HG03060 (cell line): ENCODE data around the gene COX19.
"Not testable (repeated sequence)": the region's sequence is repeated elsewhere in the genome, so short reads cannot be mapped to it uniquely, and the experiment has no call there.

Experiments
- ATAC-seq: cut with Tn5 transposase; IDR thresholded peaks from one replicate; pipeline ENCODE4 v1.9.1; 2021; ENCODE audit warnings: low read depth, moderate number of reproducible peaks; ENCODE audit not compliant: unreplicated experiment

The COX19 gene

DNA sequence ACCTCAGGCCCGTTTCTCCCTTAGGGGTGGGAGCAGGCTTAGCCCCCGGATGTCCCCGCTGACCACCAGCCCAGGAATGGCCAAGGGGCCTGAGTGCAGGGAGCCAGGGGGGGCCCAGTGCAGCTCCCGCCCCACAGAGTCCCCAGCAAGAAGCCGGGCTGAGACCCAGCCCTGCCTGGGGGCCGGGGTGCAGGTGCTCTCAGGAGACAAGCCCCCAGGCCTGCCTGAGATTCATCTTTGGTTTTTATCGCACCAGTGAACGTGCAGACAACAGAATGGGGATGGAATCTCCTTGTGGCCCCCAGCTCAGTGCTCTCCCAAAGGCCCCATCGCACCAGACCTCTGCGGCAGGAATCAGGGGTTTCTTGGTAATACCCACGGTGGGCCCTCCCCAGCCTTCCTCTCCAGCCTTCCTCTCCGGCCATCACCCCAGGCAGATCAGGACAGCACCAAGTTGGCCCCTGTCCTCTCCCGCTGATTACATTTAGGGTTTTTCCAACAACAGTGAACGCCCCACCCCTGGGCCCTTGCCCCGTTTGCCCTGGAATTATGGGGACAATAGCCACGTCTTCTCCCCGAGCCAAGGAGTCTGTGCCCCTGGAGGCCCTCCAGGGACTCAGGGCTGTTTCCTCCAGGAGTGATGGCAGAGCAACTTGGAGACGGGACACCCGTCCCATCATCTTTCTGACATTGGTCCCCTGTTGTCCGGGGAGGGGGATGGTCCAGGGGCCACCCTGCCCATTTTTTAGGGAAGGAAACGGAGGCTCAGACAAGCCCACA lies 43.3 kb downstream of the COX19 start:
- no peak for ATAC-seq

- no peak for ATAC-seq
Observed at GRCh38 chr7:930975-931758, 44.2 kb downstream of the COX19 start.

GRCh38 chr7:929311-929711 lies 46.0 kb downstream of the COX19 start:
- ATAC-seq = no peak

DNA sequence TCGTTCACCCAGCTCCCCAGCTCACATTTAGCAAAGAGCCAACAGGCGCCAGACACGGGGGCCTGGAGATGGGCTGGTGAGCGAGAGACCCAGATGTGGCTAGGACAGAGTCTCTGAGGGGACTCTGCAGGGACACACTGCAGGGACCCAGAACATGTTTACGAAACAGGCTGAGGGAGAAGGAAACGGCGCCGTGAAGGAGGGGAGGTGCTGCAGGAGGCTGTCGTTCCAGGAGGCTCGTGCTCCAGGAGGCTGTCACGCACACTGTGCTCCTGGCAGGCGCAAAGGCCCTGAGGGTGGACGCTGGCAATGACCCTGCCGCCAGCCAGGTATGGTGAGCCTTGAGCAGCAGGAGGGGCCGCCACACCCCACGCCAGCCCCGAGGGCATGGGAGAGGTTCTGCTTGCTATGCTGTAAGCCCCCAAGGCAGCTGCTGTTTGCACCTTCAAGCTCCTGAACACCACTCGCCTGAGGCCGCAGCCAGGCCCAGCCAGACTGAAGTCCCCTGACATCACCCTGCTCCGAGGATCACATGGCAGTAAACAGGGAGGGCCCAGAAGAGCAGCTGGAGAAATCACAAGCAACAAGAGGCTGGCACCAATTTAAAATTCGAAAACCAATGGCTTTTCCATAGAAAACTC lies 48.2 kb downstream of the COX19 start:
- ATAC-seq = no peak

DNA sequence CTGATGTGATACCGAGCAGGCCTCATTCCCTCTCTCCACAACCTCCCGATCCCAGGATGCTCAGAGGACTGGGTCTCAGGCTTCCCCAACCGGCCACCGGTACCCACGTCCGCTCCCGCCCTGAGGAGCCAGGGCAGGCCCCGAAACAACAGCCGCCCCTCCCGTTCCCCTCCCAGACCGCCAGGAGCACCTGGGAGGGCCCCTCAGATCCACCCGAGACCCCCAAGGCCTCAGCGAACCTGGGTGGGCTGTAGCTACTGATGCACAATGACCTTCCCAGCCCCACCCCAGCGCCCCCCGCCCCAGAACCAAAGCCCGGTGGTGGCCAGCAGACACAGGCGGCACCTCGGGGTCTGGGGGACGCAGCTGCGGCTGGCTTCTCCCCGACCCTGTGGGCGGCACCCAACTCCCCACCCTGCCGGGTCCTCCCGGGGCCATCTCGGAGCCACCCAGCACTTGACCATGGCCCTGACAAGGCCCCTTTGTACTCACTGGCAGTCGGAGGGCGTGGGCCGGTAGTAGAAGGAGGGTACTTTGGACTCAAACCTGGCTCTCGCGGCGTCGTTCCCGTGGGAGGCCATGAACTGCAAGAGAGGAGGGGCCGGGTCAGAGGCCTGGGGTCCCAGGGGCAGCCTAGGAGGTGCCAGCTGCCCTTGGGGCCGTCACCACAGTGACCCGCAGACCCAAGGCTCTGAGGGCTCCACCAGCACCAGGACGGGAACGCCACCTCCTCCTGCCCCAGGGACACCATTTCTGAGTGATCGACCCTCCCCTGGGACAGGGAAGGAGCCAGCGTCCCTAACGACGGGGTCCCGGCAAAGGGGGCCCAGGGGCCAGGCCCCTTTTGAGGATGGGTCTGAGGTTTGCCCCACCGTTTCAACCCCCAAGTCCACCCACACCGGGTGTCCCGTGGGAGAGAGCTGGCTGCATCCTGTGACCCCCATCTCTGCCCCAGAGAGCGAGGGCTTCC lies 49.0 kb downstream of the COX19 start:
- ATAC-seq = no peak

DNA sequence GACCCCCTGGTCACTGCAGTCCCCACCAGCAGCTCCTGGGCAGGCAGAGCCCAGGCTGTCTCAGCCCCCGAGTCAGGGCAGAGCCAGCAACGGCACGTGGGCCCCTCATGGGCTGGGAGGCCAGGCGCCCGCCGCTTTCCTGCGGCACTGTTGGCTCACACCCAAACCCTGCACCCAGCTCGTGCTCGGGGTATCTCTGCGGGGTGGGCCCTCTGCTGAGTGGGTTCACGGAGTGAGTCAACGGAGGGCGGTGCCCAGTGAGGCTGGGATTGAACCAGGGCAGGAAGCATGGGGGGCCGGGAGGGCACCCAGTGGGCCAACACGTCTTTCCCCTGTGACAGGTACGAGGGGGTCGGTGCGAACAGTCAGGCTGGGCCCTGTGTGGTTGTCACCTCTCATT lies 49.7 kb downstream of the COX19 start:
- ATAC-seq = no peak

- ATAC-seq = peak; percentile 53
Observed at GRCh38 chr7:924541-925231, 50.7 kb downstream of the COX19 start.

GRCh38 chr7:924042-924441 lies 51.3 kb downstream of the COX19 start:
- ATAC-seq = not testable (repeated sequence)

DNA sequence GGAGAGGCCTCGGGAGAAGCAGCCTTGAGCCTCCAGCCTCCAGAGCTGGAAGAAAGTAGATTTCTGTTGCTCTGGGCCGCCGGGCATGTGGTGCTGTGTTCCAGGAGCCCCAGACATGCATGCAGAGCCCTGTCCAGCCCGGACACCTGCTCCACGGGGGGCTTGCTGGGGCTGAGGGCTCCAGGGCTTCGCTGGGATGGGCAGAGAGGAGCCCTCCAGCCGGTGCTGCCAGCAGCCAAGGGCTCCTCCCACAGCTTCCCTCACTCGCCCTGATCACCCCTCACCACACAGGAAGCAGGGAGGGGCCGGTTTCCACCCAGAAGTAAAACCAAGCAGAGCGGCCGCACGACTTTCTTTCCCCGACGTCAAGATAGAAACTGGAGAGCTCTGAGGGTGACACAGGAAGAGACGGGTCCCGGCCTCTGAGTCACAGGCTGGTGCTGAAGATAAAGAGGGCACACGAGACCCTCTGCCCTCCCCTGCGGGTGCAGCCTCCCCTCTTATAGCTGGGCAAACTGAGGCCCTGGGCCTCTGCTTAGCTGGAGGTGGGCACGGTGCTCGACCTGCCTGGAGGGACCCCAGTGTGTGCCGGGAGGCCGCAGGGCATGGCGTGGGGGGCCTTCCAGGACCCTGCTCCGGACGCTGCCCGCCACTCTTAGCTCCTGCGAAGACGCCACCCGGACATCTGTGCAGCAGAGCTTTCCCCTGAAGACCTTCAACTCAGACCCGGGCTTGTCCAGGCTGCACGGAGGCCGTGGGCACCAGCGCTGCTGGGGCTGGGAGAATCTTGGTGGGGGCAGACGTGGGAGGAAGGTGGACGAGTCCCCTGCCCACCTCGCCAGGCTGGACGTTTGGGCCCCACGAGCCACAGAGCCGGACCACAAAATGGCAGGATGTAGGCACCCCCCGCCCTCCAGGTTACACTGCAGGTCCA lies 52.0 kb downstream of the COX19 start:
- peak; percentile 38 for ATAC-seq

DNA sequence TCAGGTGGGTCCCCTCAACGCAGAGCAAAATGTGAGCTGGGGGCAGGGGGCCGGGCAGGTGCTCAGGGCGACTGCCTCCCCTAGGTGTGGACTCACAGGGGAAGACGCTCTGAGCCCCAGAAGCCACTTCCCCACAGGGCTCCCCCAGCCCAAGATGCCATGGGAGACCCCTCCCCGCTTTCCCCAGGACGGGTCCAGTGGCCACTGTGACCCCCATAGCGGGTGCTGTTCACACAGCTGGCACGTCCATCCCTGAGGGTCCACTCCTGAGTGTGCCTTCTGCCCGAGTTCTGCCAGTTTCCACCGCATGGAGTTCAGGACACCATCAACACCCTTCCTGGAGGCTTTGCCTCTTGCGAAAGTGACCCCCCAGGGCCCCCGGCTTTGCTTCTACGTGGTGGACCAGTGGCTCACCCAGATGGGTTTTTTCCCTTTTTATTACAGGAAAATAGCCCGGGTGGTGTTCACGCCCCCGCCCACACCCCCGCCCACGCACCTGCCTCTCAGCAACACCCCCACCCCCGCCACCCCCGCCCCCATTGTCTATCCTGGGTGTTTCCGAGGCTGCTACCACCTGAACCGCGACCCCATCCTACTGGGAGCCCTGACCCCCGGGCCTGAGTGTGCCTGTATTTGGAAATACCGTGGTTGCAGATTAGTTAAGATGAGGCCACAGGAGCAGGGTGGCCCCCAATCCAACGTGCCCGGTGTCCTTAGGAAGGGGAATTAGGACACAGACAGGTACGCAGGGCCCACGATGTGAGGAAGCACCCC lies 52.8 kb downstream of the COX19 start:
- ATAC-seq = no peak

- no peak for ATAC-seq
Observed at GRCh38 chr7:921581-922333, 53.6 kb downstream of the COX19 start.

GRCh38 chr7:921071-921461 lies 54.3 kb downstream of the COX19 start:
- no peak for ATAC-seq

- ATAC-seq = no peak
Observed at GRCh38 chr7:920351-921070, 54.8 kb downstream of the COX19 start.

DNA sequence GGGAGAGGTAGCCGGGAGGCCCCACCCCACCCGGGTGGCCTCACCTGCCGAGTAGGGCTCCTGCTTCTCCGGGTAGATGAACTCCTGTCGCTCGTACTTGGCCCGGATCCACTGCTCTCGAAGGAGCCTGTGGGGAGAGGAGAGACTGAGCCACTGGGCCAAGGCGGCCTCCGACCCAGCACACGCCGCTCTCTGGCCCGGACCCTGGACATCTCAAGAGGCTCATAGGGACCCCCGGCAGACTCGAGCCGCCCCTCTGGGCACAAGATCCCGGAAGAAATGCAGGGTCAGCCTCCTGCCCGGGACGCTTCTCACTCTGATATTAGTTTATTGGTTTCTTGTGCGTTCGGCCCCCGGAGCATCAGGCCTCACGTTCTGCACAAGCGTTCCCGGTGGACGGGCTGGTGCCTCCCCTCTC lies 55.4 kb downstream of the COX19 start:
- ATAC-seq = no peak

DNA sequence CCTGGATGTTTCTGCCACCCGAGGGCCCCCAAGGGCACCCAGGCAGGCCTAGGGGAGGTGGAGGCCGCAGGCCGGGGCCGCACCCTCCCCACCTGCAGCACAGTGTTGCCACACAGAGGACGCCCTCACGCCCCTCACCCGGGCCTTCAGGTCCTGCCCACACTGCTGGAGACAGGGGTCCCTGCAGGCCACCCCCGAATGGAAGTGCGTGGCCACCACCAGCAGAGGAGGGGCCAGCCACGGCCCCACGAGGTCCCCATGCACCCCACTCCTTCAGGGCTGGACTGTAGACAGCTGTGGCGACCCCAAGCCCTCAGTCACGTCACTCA lies 56.3 kb downstream of the COX19 start:
- no peak for ATAC-seq

- ATAC-seq = no peak
Observed at GRCh38 chr7:918441-919113, 56.8 kb downstream of the COX19 start.
